Colonic mucosa (tissue), 4 donors: ENCODE data around the gene BPTF. TPM values are rescaled to one million over a fixed set of nuclear protein-coding genes. Genes with fewer than 3 reads are reported as not detected.

ENCODE experiments used
- DNase-seq: peaks from one replicate; pipeline ENCODE4 v3.0.0-alpha.2; 2020
- H3K27ac ChIP-seq: fragments of 200-600 bp; one replicate; pipeline ENCODE4 v1.8.0; 2021
- H3K27me3 ChIP-seq: fragments of 200-600 bp; one replicate; pipeline ENCODE4 v1.8.0; 2021
- H3K36me3 ChIP-seq: fragments of 200-600 bp; one replicate; pipeline ENCODE4 v1.8.0; 2021
- H3K4me1 ChIP-seq: fragments of 200-600 bp; one replicate; pipeline ENCODE4 v1.8.0; 2021; ENCODE audit warnings: mild to moderate bottlenecking
- H3K4me3 ChIP-seq: fragments of 200-600 bp; one replicate; pipeline ENCODE4 v1.8.0; 2021
- H3K9ac ChIP-seq, 2 donors: one replicate each; pipeline ENCODE4 v1.7.0; 2013; ENCODE audit warnings: control low read depth in 2 of 2, low read depth in 2 of 2, low read length in 2 of 2
- H3K9me3 ChIP-seq: fragments of 200-600 bp; one replicate; pipeline ENCODE4 v1.8.0; 2021
- intact Hi-C: fragments of 100-400 bp; cut with DNase I; formaldehyde crosslinking; loops from one replicate; pipeline ENCODE4 v1.14.1; 2022
- total RNA-seq, 2 donors: library from RNA; stranded (reverse); fragmentation: NEBNext Ultra II Directional in 1 of 2; extraction: Animal tissue kit (Norgen Biotek cat#: 25700) in 1 of 2; gene quantifications; one replicate each; pipeline ENCODE4 v1.2.1, GENCODE V29; 2021
- TF ChIP-seq, protein P1 (sequence below): fragments of 200-600 bp; IDR thresholded peaks from one replicate; pipeline ENCODE4 v1.8.0; 2022; ENCODE audit warnings: antibody characterized with exemption, mild to moderate bottlenecking
- donor health status: healthy.
- donor health status: DM: no; HTN: no; CAD: no.
- donor health status: DM: no; HTN: no; CAD: no.

The BPTF gene, protein sequence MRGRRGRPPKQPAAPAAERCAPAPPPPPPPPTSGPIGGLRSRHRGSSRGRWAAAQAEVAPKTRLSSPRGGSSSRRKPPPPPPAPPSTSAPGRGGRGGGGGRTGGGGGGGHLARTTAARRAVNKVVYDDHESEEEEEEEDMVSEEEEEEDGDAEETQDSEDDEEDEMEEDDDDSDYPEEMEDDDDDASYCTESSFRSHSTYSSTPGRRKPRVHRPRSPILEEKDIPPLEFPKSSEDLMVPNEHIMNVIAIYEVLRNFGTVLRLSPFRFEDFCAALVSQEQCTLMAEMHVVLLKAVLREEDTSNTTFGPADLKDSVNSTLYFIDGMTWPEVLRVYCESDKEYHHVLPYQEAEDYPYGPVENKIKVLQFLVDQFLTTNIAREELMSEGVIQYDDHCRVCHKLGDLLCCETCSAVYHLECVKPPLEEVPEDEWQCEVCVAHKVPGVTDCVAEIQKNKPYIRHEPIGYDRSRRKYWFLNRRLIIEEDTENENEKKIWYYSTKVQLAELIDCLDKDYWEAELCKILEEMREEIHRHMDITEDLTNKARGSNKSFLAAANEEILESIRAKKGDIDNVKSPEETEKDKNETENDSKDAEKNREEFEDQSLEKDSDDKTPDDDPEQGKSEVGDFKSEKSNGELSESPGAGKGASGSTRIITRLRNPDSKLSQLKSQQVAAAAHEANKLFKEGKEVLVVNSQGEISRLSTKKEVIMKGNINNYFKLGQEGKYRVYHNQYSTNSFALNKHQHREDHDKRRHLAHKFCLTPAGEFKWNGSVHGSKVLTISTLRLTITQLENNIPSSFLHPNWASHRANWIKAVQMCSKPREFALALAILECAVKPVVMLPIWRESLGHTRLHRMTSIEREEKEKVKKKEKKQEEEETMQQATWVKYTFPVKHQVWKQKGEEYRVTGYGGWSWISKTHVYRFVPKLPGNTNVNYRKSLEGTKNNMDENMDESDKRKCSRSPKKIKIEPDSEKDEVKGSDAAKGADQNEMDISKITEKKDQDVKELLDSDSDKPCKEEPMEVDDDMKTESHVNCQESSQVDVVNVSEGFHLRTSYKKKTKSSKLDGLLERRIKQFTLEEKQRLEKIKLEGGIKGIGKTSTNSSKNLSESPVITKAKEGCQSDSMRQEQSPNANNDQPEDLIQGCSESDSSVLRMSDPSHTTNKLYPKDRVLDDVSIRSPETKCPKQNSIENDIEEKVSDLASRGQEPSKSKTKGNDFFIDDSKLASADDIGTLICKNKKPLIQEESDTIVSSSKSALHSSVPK (N-terminal part only)
- 10 to 100 TPM; 61.3 to 77.9 TPM for total RNA-seq

DNA sequence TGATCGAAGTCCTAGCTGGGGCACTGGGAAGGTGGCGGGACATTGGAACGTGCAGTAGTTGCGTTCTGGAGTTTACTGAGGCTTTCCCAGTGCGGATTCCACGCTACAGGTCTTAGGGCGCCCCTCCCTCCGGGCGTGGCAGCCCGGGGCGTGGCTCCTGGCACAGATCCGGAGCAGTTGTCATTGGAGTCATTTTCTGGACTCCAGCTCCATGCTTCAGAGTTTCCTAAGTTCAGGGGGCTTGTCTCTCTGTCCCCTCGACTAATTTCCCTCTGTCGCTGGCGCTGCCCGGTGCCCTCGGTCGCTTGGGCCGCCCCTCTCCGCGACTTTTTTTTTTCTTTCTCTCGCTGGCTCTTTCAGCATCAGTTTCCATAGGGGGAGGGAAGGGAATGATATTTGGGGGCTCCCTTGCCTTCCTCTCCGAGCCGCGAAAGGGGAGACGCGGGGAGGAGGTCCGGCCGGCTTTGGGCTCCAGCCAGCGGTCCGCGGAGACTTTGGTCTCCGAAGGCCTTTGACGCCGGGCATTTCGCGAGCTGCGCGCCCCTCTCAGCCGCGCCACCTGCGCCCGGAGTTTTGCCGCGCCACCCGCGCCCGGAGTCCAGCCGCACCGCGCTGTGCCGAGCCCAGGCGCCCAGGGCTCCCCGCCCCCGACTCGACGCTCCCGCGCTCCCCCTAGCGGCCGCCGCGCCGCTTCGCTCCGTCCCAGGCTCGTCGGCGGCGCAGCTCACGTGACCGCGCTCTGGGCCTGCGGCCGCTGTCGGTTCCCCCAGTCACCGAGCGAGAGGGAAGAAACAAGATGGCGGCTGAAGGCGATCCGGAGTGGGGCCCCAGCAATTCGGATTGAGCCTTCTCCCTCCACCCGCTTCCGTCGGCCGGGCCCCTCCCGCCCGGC, at the start of gene BPTF:
Gene BPTF, plus strand, starts transcription at position 769 of the 892 bp plus-strand sequence. CDS start 222 bp downstream, outside the sequence.
- TF ChIP-seq, protein P1, sequence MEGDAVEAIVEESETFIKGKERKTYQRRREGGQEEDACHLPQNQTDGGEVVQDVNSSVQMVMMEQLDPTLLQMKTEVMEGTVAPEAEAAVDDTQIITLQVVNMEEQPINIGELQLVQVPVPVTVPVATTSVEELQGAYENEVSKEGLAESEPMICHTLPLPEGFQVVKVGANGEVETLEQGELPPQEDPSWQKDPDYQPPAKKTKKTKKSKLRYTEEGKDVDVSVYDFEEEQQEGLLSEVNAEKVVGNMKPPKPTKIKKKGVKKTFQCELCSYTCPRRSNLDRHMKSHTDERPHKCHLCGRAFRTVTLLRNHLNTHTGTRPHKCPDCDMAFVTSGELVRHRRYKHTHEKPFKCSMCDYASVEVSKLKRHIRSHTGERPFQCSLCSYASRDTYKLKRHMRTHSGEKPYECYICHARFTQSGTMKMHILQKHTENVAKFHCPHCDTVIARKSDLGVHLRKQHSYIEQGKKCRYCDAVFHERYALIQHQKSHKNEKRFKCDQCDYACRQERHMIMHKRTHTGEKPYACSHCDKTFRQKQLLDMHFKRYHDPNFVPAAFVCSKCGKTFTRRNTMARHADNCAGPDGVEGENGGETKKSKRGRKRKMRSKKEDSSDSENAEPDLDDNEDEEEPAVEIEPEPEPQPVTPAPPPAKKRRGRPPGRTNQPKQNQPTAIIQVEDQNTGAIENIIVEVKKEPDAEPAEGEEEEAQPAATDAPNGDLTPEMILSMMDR = peak; percentile 91
- intact Hi-C loops = no loop called here
- Histone ChIP-seq H3K9ac (peak within 1 kb of the TSS; percentile 85 to 87), H3K4me1 (no peaks in the 10 kb centered on the region), H3K27me3 (no peaks in the 10 kb centered on the region), H3K9me3 (no peaks in the 10 kb centered on the region), H3K27ac (peak within 1 kb of the TSS; percentile 77), H3K36me3 (no peaks in the 10 kb centered on the region), H3K4me3 (peak within 1 kb of the TSS; percentile 56)
- peak; percentile 92 for DNase-seq

DNA sequence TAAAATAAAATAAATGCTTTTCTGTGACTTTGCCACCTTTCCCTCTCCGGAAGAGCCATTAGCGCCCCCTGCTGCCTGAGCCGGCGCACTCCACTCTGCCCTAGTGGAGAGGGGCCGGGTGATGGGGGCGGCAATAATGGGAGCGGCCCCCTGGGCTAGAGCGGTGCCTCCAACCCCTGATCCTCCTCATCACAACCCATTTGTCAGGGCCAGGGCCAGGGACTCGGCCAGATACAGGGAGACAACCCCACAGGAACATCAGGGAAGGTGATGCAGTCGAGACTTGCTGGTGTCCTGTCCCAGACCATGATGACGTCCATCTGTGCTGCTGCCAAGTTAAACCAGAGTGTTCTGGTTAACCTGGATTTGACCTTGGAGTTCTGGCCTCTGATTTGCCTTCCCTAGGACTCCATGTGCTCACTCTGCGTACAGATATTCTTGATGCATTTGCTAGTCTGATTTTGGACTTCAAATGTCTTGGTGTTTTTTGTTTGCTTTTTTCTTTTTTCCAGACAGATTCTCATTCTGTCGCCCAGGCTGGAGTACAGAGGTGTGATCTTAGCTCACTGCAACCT, 46.1 kb upstream of the BPTF start:
- peak; percentile 40 for DNase-seq
- Histone ChIP-seq H3K27me3 (no peaks in the 10 kb centered on the region), H3K9me3 (no peaks in the 10 kb centered on the region), H3K27ac (no peak overlapping the region), H3K4me3 (no peak overlapping the region), H3K36me3 (no peaks in the 10 kb centered on the region), H3K4me1 (no peaks in the 10 kb centered on the region), H3K9ac (no peak overlapping the region)
- intact Hi-C loops = no loop called here
- TF ChIP-seq, protein P1 = no peak

DNA sequence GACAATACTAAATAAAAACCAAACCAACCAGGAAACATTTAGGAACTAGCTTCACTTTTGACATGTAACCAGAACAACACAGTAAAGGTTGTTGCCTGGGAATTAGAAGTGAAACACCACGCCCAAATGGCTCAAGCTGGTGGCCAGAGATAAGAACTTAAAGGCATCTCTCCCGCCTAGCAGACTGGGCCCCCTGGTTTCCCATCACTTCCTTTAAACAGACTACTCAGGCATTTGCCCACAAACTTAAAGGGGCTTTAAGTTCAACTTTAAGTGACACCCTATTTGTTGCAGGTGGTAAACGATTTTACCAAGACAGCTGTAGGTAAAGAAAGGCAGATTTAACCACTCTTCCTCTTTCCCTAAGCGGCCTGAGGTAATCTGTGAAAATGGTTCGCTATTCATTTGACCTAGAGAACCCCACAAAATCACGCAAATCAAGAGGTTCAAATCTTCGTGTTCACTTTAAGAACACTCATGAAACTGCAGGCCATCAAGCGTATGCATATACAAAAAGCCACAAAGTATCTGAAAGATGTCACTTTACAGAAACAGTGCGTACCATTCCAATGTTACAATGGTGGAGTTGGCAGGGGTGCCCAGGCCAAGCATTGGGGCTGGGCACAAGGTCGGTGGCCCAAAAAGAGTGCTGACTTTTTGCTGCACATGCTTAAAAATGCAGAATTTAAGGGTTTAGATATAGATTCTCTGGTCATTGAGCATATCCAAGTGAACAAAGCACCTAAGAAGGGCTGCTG, 40.8 kb upstream of the BPTF start:
- Histone ChIP-seq H3K9ac (no peak overlapping the region), H3K27ac (peak overlapping the region; percentile 7), H3K9me3 (no peaks in the 10 kb centered on the region), H3K27me3 (no peaks in the 10 kb centered on the region), H3K4me1 (no peaks in the 10 kb centered on the region), H3K4me3 (no peak overlapping the region), H3K36me3 (no peaks in the 10 kb centered on the region)
- TF ChIP-seq, protein P1 = no peak
- intact Hi-C loops = no loop called here
- DNase-seq = no peak

DNA sequence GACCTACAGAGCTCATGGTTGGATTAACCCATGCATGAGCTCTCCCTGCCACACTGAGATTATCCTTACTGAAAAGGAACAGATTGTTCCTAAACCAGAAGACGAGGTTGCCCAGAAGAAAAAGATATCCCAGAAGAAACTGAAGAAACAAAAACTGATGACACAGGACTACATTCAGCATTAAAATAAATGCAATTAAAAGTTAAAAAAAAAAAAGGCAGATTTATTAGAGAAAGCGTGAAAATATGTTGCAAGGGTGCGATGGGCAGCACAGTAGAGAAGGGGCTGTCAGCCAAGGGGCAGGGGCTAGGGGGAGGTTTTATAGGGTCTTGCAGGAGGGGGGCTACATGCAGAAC, 40.2 kb upstream of the BPTF start:
- Histone ChIP-seq H3K9ac (no peak overlapping the region), H3K36me3 (no peaks in the 10 kb centered on the region), H3K9me3 (no peaks in the 10 kb centered on the region), H3K27me3 (no peaks in the 10 kb centered on the region), H3K4me3 (no peak overlapping the region), H3K27ac (no peak overlapping the region), H3K4me1 (no peaks in the 10 kb centered on the region)
- intact Hi-C loops = no loop called here
- TF ChIP-seq, protein P1 = no peak
- DNase-seq = no peak
